GM12892 (cell line): Measurements from ENCODE around the gene TAF13.
"Not testable (repeated sequence)": the region's sequence is repeated elsewhere in the genome, so short reads cannot be mapped to it uniquely, and the experiment has no call there.

Source experiments
- POLR2A ChIP-seq: IDR thresholded peaks from 2 replicates; pipeline ENCODE4 v1.6.1; 2011; ENCODE audit warnings: low read depth, low read length, control low read depth
- POLR2AphosphoS5 ChIP-seq: IDR thresholded peaks from 2 replicates; pipeline ENCODE4 v1.6.1; 2011; ENCODE audit warnings: low read depth, low read length, control low read depth

GRCh38 chr1:109052145-109052544 lies 23.7 kb downstream of the TAF13 start:
- TF ChIP-seq POLR2A, POLR2AphosphoS5: not testable (repeated sequence)
